D341Med (cell line): ENCODE data around the gene DNAJC4.

Experiments used
- DNase-seq: peaks from one replicate; pipeline ENCODE4 v3.0.0; 2012; ENCODE audit warnings: low spot score

Gene DNAJC4

DNA sequence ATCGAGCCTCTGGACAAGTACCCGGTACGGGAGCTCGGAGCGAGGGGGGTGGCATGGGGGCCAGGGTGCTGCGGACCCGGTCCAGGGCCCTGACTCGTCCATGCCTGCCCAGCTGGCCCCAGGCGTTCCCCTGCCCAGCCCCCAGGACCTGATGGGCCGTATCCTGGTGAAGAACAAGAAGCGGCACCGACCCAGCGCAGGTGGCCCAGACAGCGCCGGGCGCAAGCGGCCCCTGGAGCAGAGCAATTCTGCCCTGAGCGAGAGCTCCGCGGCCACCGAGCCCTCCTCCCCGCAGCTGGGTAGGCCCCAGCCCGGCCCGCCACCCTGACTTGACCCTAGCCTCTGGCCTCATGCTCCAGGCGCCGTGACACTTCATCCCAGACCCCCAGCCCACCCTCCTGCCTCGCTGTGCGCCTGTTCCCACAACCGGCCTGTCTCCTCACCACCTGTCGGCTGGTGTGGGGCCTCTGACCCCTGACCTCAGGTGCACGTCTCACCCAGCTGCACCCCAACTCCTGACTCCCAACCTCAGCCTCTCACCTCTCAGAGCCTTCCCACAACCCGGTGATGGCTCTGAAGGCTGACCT, 28.7 kb downstream of the DNAJC4 start:
- no peak for DNase-seq

GRCh38 chr11:64259533-64260067, 29.3 kb downstream of the DNAJC4 start:
- DNase-seq: no peak

DNA sequence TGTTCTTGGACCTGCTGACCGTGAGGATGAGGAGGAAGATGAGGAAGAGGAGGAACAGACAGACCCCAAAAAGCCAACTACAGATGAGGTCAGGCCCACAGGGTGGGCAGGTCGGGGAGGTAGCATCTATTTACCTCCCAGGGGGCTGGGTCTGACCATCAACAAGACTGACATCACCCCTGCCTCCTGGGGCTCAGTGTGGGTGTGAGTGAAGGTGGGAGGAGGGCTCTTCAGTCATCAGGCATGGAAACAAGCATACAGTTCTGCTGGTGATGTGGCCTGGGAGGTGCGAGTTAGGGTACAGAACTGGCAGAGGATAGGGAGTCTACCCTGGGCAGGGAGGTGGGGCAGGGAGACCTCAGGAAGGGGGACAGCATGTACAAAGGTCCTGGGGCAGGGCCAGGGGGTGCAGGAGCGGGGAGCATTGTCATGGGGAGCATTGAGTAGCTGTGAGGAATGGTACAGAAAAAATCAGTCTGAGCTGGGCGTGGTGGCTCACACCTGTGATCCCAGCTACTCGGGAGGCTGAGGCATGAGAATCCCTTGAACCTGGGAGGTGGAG, 29.9 kb downstream of the DNAJC4 start:
- no peak for DNase-seq

GRCh38 chr11:64261556-64262080, 31.3 kb downstream of the DNAJC4 start:
- DNase-seq: no peak

GRCh38 chr11:64262271-64263002, 32.1 kb downstream of the DNAJC4 start:
- DNase-seq: no peak

GRCh38 chr11:64263021-64263946, 32.9 kb downstream of the DNAJC4 start:
- no peak for DNase-seq

DNA sequence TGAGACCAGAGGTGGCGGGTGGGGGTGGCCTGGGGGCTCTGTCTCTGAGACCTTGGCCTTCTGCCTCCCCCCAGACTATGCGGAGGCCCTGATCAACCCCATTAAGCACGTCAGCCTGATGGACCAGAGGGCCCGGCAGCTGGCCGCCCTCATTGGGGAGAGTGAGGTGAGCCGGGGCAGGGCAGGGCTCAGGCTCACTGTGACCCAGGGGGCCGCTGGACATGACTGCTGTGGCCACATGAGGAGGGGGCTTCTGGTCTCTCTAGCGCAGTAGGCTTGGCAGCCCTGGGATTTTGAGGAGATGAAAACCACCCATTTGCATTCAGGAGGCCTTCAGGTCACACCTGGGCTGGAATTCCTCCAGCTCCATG, 33.6 kb downstream of the DNAJC4 start:
- DNase-seq: no peak

DNA sequence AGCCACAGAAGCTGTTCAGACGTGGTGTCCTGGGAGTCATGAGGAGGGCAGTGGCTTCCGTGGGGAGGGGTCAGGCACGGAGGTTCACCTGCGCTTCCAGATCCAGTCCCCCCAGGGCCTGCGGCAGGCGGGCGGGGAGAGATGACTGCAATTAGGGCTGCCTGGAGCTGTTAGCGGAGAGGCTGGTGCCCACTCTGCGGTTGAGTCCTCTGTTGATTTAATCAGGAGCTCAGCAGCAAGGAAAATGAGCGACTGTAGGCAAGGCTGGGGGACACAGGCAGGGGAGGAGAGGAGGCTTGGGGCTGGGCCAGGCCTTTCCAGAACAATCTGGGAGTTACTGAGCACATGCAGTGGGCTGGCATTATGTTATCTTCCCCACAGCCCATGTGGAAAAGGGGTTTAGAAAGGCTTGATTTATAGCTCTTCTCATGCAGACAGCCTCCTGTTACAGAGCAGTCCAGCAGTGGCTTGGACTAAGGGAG, 34.1 kb downstream of the DNAJC4 start:
- no peak for DNase-seq

DNA sequence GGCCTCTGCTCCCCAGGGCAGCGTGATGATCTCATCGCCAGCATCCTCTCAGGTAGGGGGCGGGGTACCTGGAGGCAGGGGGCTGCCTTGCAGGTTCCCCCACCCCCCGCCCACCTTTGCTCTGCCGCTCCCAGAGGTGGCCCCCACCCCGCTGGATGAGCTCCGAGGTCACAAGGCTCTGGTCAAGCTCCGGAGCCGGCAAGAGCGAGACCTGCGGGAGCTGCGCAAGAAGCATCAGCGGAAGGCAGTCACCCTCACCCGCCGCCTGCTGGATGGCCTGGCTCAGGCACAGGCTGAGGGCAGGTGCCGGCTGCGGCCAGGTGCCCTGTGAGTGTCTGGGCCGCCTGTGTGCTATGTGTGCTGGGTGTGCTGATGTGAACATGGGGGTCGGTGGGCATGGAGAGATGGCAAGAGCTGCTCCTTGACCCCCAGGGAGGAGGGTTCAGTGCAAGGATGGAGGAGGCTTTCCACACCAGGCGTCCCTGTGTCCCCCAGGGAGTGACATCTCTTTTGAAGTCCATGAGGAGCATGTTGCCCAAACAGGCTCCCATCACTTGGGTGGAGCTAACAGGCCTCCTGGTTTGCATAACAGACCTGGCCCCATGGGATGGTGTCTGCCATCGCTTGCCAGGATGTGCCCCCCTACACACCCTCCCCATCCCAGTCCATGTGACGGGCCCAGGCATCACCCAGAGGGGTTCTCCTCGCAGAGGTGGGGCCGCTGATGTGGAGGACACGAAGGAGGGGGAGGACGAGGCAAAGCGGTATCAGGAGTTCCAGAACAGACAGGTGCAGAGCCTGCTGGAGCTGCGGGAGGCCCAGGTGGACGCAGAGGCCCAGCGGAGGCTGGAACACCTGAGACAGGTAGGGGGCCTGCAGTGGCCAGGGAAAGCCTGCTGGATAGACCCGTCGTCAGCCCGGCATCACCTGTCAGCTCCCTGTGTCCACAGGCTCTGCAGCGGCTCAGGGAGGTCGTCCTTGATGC, 35.1 kb downstream of the DNAJC4 start:
- DNase-seq: no peak

DNA sequence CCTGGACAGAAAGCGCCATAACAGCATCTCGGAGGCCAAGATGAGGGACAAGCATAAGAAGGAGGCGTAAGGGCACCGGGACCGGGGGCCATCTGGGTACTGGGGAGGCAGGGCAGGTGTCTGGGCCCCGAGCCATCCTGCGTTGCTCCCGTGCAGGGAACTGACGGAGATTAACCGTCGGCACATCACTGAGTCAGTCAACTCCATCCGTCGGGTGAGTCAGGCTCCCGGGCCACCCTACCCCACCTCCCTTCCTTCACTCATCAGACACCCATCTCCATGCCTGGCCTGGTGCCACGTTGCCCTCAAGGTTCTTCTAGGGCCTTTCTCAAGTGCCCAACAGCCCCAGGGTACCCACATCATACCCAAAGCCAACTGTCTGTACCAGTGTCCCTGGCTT, 36.0 kb downstream of the DNAJC4 start:
- DNase-seq: no peak

- no peak for DNase-seq
Observed at GRCh38 chr11:64267207-64267945, 37.0 kb downstream of the DNAJC4 start.

DNA sequence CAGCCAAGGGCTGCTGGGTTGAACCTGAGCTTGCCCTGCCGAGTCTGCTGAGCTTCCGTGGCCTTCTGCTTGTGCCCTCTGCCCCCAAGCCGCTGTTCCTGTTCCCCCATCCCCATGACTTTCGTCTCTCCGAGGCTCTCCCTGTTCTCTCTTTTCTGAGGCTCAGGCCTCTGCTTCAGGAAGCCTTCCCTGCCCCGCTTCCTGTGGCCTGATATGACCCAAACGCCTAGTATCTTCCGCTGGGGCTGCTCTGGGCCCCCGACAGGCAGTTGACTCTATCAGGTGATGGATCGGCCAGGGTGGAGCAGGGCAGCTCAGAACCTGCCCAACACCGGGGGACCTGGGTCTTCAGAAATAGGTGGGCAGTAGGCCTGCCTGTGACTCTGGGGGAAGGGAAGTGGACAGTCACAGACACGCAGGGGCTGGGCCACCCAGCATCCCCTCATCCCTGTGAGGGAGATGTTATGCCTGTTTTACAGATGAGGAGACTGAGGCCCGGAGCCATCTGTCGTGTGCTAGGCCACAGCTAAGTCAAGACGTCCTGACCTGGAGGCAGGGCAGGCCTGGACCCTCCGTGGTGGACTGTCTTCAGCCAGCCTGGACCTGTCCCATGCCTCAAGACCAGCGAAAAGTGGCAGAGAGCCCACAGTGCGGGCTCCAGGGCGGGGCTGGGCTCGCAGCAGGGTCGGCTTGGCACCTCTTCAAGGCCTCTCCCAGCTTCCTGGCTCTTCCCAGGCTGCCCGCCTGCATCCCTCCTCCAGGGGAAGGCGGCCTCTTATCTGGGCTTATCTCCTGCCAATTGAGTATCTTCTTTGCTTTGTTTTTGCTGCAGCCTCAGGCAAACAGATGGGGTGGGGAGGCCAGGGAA, 37.9 kb downstream of the DNAJC4 start:
- peak; percentile 63 for DNase-seq

GRCh38 chr11:64268893-64269539, 38.7 kb downstream of the DNAJC4 start:
- DNase-seq: no peak

- DNase-seq: peak; percentile 92
Observed at GRCh38 chr11:64269540-64270220, 39.3 kb downstream of the DNAJC4 start.

DNA sequence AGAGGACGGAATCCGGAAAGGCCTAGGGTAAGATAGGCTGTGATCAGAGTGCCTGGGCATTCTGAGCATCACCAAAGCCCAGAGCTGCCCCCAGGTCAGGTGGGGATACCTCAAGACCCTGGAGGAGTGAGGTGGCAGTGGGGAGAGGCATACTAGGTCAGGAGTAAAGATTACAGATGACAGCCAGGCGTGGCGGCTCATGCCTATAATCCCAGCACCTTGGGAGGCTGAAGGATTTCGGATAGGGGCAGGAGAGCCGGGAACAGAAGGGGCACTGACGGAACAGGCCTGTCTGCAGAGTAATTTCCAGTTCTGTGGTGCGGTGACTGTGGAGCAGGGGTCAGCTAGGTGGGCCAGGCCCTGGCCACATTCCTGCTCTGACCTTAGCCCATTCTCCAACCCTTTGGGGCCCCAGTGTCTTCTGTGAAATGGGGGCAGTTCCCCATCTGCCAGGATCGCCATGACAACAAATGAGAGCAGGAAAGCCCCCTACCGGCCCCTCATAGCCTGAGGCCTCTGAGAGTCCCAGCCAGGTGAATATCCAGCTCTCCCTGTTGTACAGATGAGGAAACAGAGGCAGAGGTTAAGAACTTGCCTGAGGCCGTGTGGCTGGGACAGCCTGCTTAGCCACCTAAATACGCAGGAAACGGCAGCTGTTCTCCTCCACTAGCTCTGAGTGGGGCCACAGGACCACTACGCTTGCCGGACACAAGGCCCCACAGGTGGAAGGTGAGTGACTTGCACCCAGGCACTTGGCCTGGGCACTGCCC, 44.9 kb downstream of the DNAJC4 start:
- DNase-seq: no peak

DNA sequence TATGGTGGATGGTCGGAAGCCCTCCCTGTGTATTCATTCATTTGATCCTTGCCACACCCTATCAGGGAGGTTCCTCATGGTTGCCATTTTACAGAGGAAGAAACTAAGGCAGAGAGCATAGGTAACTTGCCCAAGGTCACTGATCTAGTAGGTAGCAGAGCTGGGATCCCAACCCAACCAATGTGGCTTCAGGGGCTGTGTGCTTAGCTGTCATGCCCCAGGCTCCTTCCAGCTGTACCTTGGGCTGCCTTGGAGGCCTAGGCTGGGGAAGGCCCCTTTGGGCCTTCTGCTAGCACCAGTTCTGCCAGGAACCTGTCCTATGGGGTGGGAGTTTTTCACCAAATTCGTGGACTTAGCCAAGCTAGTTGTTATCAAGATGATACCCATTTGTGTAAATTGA, 45.5 kb downstream of the DNAJC4 start:
- no peak for DNase-seq
